Stimulated activated CD4-positive, alpha-beta T cell treated with anti-CD3 and anti-CD28 coated beads, TNF-alpha, amount 100 ng/mL, for 24 hours (primary cell): ENCODE measurements around the gene COQ8B.

ENCODE experiments used
- DNase-seq, 3 experiments: peaks; one replicate each; pipeline ENCODE4 v3.0.0-alpha.2; 2020; ENCODE audit warnings: low read depth in 3 of 3

COQ8B gene

DNA sequence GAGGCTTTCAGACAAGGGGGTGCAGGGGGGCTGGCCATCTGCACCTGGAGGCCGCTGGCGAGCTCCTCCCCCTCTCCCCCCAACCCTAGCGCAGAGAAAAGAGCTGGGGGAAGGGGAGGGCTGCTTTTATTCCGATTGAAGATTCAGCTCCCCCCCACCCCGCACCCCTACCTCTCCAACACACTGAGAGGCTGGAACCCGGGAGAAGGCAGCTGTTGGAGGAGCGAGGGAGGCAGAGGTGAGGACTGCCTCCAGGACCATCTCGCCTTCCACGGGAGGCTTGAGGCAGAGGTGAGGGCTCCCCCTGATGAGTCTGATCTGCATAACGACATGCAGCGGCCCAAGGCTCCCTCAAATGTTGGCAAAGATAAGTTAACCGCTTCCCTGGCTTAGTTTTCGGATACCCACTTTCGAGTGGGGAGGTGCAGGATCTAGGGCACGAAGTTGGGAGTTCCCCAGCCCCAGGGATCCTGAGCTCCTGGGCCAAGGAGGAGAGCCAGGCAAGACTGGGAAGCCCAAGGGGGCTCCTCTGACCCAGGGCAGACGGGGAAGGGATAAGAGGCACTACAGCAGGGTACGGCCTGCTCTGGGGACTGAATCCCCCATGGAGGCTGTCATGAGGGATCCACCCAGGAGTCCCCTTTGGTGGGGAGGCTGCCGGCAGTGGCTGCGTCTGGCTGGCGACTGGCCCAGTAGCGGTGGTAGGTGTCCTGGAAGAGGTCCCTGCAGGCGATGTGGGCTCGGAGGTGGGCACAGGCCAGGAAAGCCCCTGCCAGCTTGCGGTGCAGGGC lies 25.1 kb downstream of the COQ8B start:
- DNase-seq, result peak in 1 of 3 experiments; percentile 12

DNA sequence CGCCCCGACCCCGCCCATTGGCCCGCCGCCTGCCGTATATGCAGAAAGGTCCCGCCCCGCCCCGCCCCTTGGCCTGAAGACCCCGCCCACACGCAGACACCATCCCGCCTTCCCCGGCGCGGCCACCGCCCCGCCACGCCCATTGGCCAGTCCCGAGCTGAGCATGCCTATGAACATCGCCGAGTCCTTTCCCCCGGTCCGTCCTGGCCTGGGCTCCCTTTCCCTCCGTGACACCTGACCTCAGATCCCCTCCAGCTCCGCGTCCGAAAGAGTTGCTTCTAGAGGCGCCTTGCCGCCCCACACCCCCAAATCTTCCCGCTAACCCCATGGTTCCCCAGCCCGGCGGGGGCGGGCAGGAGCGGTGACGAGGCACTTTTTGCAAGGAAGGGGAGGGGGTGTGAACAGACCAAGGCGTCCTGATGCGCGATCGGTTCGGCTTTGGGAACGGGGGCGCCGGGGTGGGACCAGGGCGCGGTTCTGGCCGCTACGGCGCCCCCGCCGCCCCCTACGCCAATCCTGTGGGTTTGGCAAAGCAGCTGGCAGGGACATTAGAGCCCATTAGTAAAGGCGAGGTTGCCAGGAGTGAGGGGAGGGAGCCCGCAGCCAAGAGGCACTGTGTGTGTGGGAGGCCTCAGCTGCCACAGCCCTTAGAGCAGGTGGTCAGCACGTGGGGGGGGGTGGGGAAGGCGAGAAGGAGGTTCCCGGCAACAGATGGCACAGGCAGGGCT lies 25.8 kb downstream of the COQ8B start:
- peak; percentile 77 to 89 (median 78) for DNase-seq

DNA sequence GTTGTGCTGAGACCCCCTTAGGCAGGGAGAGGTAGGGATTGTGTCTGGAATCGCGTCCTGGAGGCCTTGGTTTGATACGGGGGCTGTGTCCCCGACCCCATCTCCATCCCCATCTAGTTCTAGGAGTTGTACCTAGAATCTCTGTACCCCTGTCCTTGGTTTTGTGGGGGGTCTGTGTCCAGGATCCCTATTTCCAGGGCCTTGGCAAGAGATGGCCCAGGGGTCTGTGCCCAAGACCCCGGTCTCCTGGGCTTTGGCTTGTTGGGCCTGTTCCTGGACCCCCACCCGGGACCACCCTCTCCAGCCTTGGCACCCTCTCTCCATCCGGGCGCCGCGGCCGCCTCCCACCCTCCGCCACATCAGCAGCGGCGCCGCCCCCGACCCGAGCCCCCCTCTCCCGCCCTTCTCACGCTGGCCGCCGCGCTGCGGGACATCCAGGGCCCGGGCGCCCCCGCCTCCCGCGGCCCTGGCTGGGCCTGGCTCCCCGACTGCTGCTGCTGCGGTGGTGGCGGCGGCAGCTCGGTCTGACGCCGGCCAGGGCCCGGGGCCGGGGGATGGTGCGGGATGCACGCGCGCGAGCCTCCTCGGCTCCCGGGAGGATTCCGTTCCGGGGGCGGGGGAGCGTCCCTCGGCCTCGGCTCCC lies 26.5 kb downstream of the COQ8B start, which contains the start of gene NUMBL:
Gene NUMBL, minus strand, starts transcription at position 602 of the 643 bp plus-strand sequence. Its CDS starts 168 bp downstream, at position 434.
- DNase-seq, result no peak

DNA sequence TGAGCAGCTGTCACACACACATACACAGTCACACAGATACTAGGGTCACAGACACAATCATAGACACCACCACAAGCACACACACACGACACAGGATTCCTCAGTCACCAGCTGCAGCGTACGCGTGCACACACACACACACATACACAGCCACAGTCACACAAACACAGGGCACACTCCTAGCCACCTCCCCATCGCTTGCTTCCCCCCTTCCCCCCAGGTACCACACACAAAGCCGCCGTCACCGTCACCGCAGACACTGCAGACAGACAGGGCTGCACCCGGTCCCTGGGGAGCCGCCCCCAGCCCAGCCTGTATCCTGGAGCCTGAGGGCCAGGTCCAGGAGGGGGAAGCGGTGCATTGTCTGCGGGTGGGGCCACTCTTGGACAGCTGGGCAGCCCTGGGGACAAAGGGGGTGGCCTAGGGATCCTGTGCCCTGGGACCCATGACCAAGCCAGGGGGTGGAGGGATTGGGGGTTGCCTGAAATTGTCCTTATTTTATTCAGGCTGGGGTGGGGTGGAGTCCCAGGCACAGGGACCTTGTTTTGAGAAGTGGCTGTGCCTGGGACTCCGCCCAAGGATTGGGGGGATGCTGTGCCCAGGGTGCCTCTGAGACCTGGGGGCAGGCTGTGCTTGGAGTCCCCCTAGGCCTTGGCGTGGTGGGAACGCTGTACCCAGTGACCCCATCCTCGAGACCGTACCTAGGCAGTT lies 27.2 kb downstream of the COQ8B start:
- DNase-seq, result no peak

DNA sequence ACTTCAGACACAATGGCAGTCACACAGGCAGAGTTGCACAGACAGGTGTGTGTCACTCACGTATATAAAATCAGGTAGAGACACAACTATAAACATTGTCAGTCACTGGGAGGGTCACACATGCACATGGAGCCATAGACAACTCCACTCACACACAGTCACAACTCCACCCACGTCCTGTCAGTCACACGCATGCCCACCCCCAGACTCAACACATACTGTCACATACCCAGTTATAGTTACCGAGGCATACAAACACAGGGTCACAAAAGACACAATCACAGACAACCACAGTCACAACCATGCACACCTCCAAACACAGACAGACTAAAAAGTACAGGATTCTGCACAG lies 27.7 kb downstream of the COQ8B start:
- DNase-seq, result no peak

DNA sequence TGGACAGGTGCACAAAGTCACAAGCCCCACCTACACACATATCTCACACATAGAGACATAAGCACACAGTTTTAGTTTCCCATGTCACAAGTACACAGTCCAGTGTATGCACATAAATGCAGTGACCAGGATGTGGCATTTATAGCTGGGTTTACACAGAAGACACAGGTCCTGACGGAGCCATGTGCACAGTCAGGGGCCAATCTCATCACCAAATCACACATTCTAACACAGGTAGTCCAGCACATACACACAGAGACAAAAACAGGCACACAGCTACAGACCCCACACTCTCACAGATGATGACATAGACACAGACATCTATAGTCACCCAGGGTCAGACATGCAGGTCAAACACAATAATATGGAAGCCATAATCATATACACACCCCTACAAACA lies 28.4 kb downstream of the COQ8B start:
- DNase-seq, result no peak

DNA sequence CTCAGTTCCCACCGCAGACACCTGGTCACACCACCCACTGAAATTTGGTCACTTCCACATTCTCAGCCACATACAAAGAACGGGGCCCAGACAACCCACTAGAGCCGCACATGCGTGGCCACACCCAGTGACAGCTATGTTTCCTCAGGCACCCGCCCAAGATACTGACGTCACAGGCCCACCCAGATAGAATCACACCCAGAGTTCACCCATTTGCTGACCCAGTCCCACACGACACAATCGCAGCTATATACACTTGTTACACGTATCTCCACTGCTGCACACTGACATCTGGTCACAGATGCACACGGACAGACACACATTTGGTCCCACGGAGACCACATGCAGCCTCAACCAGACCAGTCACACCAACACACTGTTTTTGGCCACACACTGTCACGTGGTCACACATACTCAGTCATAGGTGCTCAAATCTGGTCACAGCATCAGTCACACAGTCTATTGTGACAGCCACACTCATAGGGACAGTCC lies 29.1 kb downstream of the COQ8B start:
- DNase-seq, result no peak

DNA sequence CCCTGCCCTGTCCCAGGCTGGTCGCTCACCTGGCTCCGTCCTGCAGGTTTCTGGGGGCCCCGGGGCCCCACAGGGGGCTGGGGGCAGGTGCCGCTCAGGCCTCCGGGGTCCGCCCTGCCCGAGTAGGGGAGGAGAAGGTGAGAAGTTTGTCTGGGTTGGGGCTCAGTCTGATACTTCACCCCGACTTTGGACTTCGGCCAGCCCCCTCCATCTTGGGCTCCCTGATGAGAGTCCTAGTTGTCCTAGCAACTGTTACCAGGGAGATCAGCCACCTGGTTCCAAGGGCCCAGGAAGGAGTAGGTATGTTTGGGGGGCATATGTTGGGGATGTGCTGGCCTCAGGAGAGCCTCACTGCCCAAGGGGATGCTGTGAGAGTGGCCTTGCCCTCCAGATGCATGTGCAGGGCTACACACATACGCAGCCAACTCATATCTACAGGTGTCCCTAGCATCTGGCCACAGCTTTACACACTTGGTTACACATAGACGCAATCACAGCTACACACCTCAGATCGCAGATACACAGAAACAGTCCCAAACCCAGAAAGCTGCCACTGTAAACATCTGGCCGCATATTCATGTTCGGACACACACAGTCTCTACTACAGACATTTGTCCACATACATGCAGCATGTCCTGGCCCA lies 29.7 kb downstream of the COQ8B start:
- no peak for DNase-seq

DNA sequence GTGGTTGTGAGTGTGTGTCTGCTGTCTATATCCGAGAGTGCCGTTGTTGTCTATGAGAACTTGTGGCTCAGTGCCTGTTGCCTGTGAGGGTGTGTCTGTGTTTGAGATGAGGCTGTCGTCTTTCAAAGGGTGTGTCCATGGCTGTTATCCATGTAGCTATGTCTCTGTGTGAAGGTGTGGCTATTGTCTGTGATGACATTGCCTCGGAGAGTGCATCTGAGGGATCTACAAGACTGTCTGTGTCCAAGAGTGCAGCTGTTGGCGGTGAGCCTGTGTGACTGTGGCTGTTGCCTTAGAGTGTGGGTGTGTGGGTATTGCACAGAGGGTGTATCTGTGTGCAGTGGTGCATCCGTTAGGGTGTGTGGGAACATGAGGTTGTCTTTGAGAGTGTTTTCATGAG lies 31.1 kb downstream of the COQ8B start:
- DNase-seq, result no peak

DNA sequence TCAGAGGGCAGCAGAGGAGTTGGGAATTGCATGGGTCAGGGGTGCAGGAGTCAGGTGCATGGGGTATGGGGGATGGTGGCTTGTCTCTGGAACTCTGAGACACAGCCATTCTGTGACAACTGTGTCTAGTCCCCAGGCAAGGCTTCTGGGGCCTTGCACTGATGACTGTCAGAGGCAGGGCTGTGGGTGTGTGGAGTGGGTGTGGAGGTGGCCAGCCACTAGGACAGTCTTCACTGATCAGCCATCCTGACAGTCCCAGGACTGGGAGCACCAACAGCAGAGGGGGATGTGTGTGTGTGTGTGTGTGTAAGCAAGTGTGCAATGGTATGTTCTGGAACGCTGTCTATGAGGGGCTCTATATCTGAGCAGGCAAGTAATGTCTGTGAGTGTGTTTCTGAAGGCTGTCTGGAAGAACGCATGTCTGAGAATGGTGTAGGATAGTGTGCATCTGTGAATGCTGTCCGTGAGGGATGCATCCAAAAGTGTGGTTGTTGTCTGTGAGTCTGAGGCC lies 31.6 kb downstream of the COQ8B start:
- DNase-seq, result no peak

DNA sequence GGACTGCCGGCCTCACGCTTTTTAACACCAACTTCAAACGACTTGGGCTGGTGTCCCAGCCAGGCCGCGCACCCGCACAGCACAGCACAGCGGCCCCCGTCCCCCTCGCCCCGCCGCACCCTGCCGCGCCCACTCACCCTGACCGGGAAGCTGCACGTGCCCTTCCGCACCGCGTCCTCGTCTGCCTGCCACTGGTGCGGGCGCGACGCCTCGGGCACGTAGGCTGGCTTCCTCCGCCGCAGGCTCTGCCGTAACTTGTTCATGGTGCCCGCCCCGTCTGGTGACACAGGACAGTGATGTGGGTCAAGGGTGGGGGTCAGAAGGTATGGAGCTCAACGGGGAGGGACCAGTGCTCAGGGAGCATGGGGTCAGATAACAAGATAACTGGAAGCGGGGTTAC lies 32.4 kb downstream of the COQ8B start:
- DNase-seq, result no peak

DNA sequence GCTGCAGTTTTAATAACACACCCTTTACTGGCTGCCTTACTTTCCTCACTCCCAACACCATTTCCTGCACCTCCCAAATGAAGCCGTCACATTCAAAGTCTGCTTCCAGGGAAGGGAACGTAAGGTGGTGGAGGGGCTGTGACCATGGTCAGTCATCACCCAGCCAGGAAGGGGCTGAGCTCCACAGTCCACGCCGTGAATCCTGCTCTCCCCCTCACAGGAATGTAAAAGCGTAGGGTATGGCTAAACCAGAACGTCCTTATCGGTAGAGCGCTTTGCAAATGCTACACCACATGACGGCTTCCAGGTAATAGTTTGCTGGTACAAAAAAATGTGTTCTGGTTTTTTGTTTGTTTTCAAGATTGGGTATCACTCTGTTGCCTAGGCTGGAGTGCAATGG lies 33.2 kb downstream of the COQ8B start:
- no peak for DNase-seq

DNA sequence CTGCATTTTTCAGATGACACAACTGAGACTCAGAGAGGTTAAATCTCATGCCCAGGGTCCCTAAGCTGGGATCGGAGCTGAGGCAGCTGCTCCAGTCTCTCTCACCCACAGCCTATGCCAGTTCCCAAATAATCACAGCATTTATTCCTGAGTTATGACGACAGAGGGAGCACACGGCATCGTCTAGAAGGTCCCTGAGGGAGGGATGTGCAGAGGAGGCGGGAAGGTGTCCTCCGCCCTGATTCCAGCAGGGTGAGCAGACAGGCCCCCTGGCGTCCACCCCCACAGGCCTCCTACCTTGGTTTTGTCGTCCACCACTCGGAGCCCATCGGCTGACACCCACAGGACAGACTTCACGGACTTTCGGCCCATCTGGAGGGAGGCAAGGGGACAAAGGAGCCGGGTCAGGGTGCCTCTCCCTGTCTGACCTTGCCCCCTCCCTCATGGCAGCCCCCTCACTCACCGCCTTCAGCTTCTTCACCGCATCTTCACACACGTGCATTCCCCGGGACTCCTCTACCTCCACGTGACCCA lies 34.2 kb downstream of the COQ8B start:
- no peak for DNase-seq

DNA sequence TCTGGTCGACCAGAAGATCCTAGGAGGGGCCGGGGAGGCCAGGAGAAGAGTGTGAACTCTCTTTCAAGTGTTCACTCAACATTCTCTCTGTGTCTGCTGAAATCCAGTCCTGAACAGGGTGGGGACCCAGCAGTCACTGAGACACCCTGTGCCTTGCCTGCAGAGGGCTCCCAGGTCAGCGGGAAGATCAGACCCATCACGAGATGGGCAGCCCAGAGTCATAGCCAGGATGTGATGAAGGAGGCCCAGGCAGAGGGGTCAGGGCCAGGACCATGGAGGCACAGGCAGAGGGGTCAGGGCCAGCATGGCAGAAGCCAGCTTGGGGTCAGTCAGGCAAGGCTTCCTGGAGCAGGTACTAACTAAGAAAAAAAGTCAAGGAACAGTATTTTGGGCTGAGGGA lies 35.6 kb downstream of the COQ8B start:
- DNase-seq, result no peak

DNA sequence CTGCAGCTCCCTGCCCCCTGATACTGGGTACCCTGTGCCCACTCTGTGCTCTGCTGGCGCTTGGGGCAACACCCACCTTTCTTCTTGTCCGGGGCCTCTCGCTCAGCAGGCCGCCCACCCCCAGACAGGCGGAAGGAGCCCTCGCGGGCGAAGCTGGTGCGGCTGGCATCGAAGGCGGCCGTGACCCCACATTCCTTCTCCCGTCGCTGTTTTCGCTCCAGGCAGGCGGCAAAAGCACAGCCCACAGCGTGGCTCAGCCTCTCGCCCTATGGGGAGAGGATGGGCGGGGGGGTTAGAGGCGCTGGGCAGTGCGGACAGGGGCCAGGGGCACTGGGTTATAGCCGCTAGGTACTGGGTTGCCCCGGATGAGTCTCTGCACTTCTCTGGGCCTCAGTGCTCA lies 39.5 kb downstream of the COQ8B start:
- DNase-seq, result no peak

DNA sequence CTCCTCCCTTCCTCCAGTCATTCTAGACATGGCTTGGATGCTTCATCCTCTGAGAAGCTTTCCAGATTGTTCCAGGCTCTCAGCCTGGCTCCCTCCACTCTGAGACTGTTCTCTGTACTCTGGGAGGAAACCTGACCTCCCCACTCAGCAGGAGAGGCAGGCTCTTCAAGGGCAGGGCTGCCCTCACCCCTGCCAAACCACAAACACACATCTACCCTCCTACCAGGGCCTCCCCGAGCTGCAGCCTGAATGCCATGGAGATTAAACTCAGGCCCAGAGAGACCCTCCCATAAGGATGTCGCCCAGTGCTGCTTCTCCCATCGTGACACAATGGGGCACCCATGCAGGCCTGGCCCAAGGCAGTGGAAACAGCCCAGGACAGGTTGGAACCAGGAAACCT lies 42.4 kb downstream of the COQ8B start:
- DNase-seq, result no peak

DNA sequence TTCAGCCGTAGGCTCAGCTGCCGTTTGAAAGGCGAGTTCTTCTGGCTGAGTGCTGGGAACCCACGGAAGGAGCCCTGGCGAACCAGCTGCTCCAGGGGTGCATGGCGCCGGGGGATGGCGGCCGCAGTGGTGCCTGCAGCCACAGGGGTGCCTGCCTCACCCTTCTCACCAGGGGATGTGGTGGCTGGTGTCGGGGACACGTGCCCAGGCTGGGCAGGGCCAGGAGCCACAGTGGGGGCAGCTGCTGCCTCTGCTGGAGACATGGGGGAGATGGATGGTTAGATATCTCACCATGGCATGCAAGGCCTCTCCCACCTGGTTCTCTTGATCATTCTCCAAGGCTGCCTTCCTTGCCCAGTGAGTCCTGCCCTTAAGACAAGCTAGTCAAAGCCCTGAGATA lies 43.3 kb downstream of the COQ8B start:
- DNase-seq, result no peak

DNA sequence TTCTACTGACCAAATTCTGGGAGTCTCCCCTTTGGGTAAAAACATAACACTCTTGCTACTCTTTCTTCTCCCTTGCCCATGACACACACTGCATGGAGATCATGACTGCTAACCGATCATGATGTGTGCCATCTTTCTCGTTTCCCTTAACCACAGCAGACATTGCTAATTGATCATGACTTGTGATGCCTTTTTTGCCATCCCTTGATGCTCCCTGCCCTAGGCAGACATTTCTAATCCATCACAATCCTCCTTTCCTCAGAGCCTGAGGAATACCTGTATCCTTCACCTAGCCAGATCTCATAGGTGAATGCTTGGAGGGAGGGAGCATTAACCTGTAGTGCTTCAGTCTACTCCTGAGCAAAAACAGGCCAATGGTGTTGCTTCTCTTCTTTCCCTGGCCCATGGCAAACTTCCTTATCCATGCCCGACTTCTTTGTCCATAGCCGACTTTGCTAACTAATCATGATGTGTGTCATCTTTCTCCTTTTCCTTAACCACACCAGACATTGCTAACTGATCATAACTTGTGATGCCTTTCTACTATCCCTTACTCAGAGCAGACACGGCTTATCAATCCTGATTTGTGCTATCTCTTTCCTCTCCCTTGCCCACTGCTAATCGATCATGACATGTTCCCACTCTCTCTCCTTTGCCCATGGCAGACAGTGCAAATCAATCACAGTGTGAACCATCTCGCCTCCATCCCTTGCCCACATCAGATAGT lies 44.0 kb downstream of the COQ8B start:
- no peak for DNase-seq

DNA sequence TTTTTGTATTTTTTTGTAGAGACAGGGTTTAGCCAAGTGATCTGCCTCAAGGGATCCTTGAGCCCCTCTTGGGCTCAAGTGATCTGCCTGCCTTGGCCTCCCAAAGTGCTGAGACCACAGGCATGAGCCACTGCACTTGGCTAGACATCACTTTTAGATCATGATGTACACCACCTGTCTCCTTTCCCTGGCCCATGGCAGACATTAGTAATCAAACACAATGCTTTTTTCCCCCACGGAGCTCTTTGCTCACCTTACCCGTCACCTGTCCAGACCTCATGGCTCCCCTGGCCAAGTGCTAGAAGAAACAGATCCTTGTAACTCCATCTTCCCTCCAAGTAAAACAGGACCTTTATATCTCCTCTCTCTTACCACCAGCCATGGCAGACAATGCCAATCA lies 44.6 kb downstream of the COQ8B start:
- DNase-seq, result no peak

DNA sequence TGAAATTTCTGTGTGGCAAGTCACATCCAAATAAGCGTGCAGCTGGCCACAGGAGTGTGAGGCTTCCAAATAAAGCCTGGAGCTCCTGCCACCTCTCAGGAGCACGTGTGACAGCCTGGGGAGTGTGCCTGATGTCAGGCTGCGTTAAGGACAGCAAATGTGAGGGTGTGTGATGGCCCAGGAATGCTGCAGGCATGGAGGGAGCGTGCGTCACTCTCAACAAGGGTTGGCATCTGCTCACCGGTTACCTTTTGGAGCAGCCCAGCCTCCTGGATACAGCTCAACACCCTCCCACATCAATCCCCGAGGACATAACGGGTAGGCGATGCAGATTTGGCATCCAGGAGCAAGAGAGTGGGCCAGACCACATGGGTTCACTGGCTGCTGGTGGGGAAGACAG lies 45.3 kb downstream of the COQ8B start:
- DNase-seq, result no peak
